HepG2 (cell line): ENCODE results near the gene CES2. TPM values are rescaled to one million over a fixed set of nuclear protein-coding genes. Genes with fewer than 3 reads are reported as not detected.

ENCODE experiments used
- E2F2 ChIP-seq: sonication (generic); formaldehyde crosslinking; IDR thresholded peaks from 2 replicates; pipeline ENCODE4 v1.4.0; 2020; ENCODE audit warnings: missing genetic modification reagents, borderline replicate concordance
- ESRRA ChIP-seq: sonication (generic); formaldehyde crosslinking; IDR thresholded peaks from 2 replicates; pipeline ENCODE4 v1.5.1; 2020; ENCODE audit warnings: mild to moderate bottlenecking, low read depth, missing genetic modification reagents
- GTF3A ChIP-seq: sonication (generic); formaldehyde crosslinking; conservative IDR thresholded peaks from 2 replicates; pipeline ENCODE4 v1.4.0; 2020; ENCODE audit warnings: mild to moderate bottlenecking, missing genetic modification reagents
- KLF6 ChIP-seq: IDR thresholded peaks from 2 replicates; pipeline ENCODE4 v1.8.0; 2016; ENCODE audit warnings: missing biosample characterization, missing genetic modification reagents
- MBNL3 ChIP-seq: fragments of 250-450 bp; sonication (Bioruptor Pico); conservative IDR thresholded peaks from 2 replicates; pipeline ENCODE4 v1.8.0; 2022; ENCODE audit warnings: mild to moderate bottlenecking, inconsistent platforms
- RORA ChIP-seq: sonication (generic); formaldehyde crosslinking; IDR thresholded peaks from 2 replicates; pipeline ENCODE4 v1.5.0; 2020; ENCODE audit warnings: mild to moderate bottlenecking, missing genetic modification reagents, moderate library complexity
- SNAPC4 ChIP-seq: sonication (generic); formaldehyde crosslinking; IDR thresholded peaks from 2 replicates; pipeline ENCODE4 v1.4.0; 2020; ENCODE audit warnings: mild to moderate bottlenecking, missing genetic modification reagents
- TFE3 ChIP-seq: IDR thresholded peaks from 2 replicates; pipeline ENCODE4 v1.6.1; 2016
- THYN1 ChIP-seq: sonication (generic); formaldehyde crosslinking; IDR thresholded peaks from 2 replicates; pipeline ENCODE4 v1.8.1; 2023; ENCODE audit warnings: low read depth, mild to moderate bottlenecking, moderate library complexity, missing genetic modification reagents, borderline replicate concordance
- ZMAT5 ChIP-seq: sonication (generic); formaldehyde crosslinking; IDR thresholded peaks from 2 replicates; pipeline ENCODE4 v1.5.0; 2020; ENCODE audit warnings: mild to moderate bottlenecking, low read depth, missing genetic modification reagents, borderline replicate concordance
- ZZZ3 ChIP-seq: sonication (generic); formaldehyde crosslinking; IDR thresholded peaks from 2 replicates; pipeline ENCODE4 v1.4.0; 2020; ENCODE audit warnings: missing genetic modification reagents, mild to moderate bottlenecking, borderline replicate concordance
- polyA plus RNA-seq, 8 experiments: library from polyadenylated mRNA; depleted of rRNA in 3 of 8; stranded (reverse) in 7 of 8; unstranded in 1 of 8; fragments of >200 nt; fragmentation: Illumina TruSeq in 4 of 8; extraction: Trizol in 4 of 8; gene quantifications; 2 replicates each; pipeline versions ENCODE4 v1.2.1 to v1.2.3, GENCODE V29; 2011 to 2016; ENCODE audit warnings: low read depth in 4 of 8, missing spikeins in 1 of 8, mixed read lengths in 1 of 8; ENCODE audit not compliant: insufficient read depth in 1 of 8
- total RNA-seq, 5 experiments: library from RNA; depleted of rRNA; stranded (reverse); fragments of >200 nt; fragmentation: Illumina TruSeq; extraction: Trizol; gene quantifications; 2 replicates each; pipeline ENCODE4 v1.2.3, GENCODE V29; 2016; ENCODE audit warnings: low read depth in 1 of 5
- TF ChIP-seq, protein P1 (sequence below), 2 experiments: sonication (generic) in 1 of 2; formaldehyde crosslinking in 1 of 2; IDR thresholded peaks; 2 replicates each; pipeline versions ENCODE4 v1.6.1 to v1.9.0; 2014 to 2022; ENCODE audit warnings: antibody characterized with exemption in 1 of 2, borderline replicate concordance in 1 of 2, inconsistent platforms in 1 of 2, low read depth in 1 of 2, missing genetic modification reagents in 1 of 2

The CES2 gene
- total and polyA plus RNA-seq, 2 of the 13 experiments (the other 11 are each of a cell fraction or from before 2014, with no cell fraction given): 50.6 to 63.8 TPM

GRCh38 chr16:66977341-66978113 lies 42.2 kb downstream of the CES2 start (continued):
- TF ChIP-seq, protein P1, sequence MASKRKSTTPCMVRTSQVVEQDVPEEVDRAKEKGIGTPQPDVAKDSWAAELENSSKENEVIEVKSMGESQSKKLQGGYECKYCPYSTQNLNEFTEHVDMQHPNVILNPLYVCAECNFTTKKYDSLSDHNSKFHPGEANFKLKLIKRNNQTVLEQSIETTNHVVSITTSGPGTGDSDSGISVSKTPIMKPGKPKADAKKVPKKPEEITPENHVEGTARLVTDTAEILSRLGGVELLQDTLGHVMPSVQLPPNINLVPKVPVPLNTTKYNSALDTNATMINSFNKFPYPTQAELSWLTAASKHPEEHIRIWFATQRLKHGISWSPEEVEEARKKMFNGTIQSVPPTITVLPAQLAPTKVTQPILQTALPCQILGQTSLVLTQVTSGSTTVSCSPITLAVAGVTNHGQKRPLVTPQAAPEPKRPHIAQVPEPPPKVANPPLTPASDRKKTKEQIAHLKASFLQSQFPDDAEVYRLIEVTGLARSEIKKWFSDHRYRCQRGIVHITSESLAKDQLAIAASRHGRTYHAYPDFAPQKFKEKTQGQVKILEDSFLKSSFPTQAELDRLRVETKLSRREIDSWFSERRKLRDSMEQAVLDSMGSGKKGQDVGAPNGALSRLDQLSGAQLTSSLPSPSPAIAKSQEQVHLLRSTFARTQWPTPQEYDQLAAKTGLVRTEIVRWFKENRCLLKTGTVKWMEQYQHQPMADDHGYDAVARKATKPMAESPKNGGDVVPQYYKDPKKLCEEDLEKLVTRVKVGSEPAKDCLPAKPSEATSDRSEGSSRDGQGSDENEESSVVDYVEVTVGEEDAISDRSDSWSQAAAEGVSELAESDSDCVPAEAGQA (IDR thresholded peaks at IDR 0.05; ENCODE audit: low read depth): no peak
- TF ChIP-seq, protein P1 (CRISPR knock-in tag; IDR thresholded peaks at IDR 0.05; ENCODE audit: borderline replicate concordance): no peak
- TF ChIP-seq SNAPC4 (CRISPR knock-in tag) (no peak), E2F2 (CRISPR knock-in tag) (no peak), ZZZ3 (CRISPR knock-in tag) (peak; percentile 56; the same call in 1 of the 2 replicates), ESRRA (CRISPR knock-in tag) (no peak), RORA (CRISPR knock-in tag) (no peak), KLF6 (CRISPR knock-in tag) (no peak), TFE3 (CRISPR knock-in tag) (peak; percentile 48; the same call in 1 of the 2 replicates), THYN1 (no peak), ZMAT5 (CRISPR knock-in tag) (no peak), GTF3A (0 out of 2 replicates have a peak, but pooled peaks have one; percentile 33), MBNL3 (no peak)
